Uterus (tissue), 2 donors: ENCODE measurements around the gene JPH2.

Source experiments
- POLR2A ChIP-seq, 2 donors: fragments of 450-650 bp; IDR thresholded peaks; one replicate each; pipeline ENCODE4 v1.6.1; 2016; ENCODE audit warnings: antibody characterized with exemption in 2 of 2, mild to moderate bottlenecking in 1 of 2, moderate library complexity in 1 of 2
- TF ChIP-seq, protein P1 (sequence below), 4 experiments: fragments of 200-600 bp in 2 of 4; fragments of 450-650 bp in 2 of 4; sonication (generic) in 2 of 4; IDR thresholded peaks; one replicate each; pipeline ENCODE4 v1.5.1; 2016 to 2019; ENCODE audit warnings: antibody characterized with exemption in 4 of 4, mild to moderate bottlenecking in 2 of 4, moderate library complexity in 1 of 4

DNA sequence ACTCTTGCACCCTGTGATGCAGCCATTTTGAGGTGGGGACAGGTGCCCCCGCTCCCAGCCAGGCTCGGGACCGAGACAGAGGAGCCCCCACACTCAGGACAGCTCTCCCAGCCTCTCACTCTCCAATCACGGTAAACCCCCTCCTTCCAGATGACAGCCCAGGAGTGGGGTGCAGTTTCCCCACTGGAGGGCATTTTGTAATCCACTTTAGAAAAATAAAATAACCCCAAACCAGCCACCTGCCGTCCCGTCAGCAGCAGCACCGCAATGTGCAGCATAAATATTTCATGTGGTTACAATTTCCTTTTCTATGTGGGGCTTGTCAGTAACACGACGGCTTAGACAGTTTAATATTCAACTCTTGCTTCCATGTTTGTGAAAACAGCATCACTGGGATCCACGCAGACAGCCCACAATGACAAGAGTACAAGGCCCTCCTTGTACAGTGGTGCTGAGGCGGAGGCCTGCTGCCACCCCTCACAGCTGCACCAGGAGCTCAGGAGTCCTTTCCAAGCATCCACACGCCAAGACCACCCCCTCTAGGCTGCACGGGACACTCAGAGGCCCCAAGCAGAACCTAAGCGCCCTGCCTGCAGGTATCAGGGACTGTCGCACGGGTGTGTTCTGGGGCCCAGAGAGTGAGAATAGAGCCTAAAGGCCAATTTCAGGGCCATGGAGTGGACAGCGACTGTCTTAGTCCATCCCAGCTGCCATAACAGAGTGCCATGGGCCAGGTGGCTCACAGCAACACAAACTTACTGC is 116.7 kb downstream of the JPH2 start:
- TF ChIP-seq, protein P1, sequence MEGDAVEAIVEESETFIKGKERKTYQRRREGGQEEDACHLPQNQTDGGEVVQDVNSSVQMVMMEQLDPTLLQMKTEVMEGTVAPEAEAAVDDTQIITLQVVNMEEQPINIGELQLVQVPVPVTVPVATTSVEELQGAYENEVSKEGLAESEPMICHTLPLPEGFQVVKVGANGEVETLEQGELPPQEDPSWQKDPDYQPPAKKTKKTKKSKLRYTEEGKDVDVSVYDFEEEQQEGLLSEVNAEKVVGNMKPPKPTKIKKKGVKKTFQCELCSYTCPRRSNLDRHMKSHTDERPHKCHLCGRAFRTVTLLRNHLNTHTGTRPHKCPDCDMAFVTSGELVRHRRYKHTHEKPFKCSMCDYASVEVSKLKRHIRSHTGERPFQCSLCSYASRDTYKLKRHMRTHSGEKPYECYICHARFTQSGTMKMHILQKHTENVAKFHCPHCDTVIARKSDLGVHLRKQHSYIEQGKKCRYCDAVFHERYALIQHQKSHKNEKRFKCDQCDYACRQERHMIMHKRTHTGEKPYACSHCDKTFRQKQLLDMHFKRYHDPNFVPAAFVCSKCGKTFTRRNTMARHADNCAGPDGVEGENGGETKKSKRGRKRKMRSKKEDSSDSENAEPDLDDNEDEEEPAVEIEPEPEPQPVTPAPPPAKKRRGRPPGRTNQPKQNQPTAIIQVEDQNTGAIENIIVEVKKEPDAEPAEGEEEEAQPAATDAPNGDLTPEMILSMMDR (IDR thresholded peaks at IDR 0.05) = no peak
- TF ChIP-seq POLR2A (IDR thresholded peaks at IDR 0.05) = no peak
